ENCODE measurements around the gene CFAP119.
"Not testable (repeated sequence)": the region's sequence is repeated elsewhere in the genome, so short reads cannot be mapped to it uniquely, and the experiment has no call there.

CFAP119 gene

GRCh38 chr16:30761928-30762902 lies at the start of gene CFAP119, which contains the start of gene RNF40:
Gene CFAP119 (minus strand): TSS chr16:30762062. CDS start chr16:30761748, 314 bp downstream.
Gene RNF40 (plus strand): TSS chr16:30762322. CDS start chr16:30762546, 224 bp downstream.
- peak; percentile 73 to 82 for DNase-seq

GRCh38 chr16:30809675-30810074 lies 47.8 kb upstream of the CFAP119 start:
- DNase-seq: not testable (repeated sequence)

- DNase-seq: not testable (repeated sequence)
Measured at GRCh38 chr16:30808890-30809426, 47.1 kb upstream of the CFAP119 start.

GRCh38 chr16:30808146-30808545 lies 46.3 kb upstream of the CFAP119 start:
- no peak for DNase-seq

GRCh38 chr16:30805370-30806169 lies 43.7 kb upstream of the CFAP119 start:
- DNase-seq: peak; percentile 4 to 50

GRCh38 chr16:30805056-30805369 lies 43.2 kb upstream of the CFAP119 start:
- no peak for DNase-seq

- no peak for DNase-seq
Measured at GRCh38 chr16:30802936-30803335, 41.1 kb upstream of the CFAP119 start.

- no peak for DNase-seq
Measured at GRCh38 chr16:30797670-30798309, 35.9 kb upstream of the CFAP119 start.

- no peak for DNase-seq
Measured at GRCh38 chr16:30794634-30795033, 32.8 kb upstream of the CFAP119 start.

- no peak for DNase-seq
Measured at GRCh38 chr16:30793508-30794069, 31.7 kb upstream of the CFAP119 start.

- no peak for DNase-seq
Measured at GRCh38 chr16:30787613-30788378, 25.9 kb upstream of the CFAP119 start.

GRCh38 chr16:30786936-30787612 lies 25.2 kb upstream of the CFAP119 start, which contains the start of gene ZNF629:
Gene ZNF629 (minus strand): TSS chr16:30787205. CDS start chr16:30784482, 2,723 bp downstream.
- peak; percentile 7 to 9 for DNase-seq

GRCh38 chr16:30786115-30786935 lies 24.5 kb upstream of the CFAP119 start:
- DNase-seq: no peak

- no peak for DNase-seq
Measured at GRCh38 chr16:30785126-30786106, 23.6 kb upstream of the CFAP119 start.

- no peak for DNase-seq
Measured at GRCh38 chr16:30784215-30784614, 22.4 kb upstream of the CFAP119 start.

- no peak for DNase-seq
Measured at GRCh38 chr16:30783280-30784109, 21.6 kb upstream of the CFAP119 start.

- DNase-seq: no peak
Measured at GRCh38 chr16:30782486-30783279, 20.8 kb upstream of the CFAP119 start.
